ENCODE measurements around the gene KIAA1217.

DNA sequence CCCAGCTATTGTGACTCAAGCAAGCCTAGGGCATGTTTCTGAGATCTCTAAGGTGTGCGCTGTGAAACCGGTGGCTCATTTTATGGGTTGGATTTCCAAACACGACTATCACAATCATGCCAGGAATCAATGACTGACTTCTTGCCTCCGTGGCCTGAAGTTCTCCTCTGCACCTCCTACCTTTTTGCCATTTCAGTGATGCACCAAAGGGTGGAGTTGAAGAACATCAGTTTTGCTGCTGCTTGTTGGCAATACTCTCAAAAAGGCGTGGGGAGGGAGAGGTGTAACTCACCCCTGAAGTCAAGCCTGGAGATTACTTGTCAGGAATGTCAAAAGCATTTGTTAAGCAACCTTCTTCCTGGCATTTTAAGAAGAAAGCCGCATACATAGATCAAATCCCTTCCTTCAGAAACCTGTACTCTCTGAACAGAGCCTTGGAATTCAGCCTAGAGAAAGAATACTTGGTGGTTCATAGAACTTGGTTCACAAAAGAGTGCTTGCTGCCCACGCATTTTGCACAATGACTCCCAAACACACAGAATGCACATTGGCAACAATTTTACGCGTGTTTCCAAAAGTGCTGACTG lies 41.0 kb downstream of the KIAA1217 start:
- no peak for TF ChIP-seq ZNF302 (CRISPR knock-in tag; IDR thresholded peaks at IDR 0.05)
- TF ChIP-seq NFE2L2 (conservative IDR thresholded peaks at IDR 0.05; ENCODE audit: low read length), result no peak
- no peak for TF ChIP-seq EP300 (IDR thresholded peaks at IDR 0.05)
- TF ChIP-seq, protein P1, sequence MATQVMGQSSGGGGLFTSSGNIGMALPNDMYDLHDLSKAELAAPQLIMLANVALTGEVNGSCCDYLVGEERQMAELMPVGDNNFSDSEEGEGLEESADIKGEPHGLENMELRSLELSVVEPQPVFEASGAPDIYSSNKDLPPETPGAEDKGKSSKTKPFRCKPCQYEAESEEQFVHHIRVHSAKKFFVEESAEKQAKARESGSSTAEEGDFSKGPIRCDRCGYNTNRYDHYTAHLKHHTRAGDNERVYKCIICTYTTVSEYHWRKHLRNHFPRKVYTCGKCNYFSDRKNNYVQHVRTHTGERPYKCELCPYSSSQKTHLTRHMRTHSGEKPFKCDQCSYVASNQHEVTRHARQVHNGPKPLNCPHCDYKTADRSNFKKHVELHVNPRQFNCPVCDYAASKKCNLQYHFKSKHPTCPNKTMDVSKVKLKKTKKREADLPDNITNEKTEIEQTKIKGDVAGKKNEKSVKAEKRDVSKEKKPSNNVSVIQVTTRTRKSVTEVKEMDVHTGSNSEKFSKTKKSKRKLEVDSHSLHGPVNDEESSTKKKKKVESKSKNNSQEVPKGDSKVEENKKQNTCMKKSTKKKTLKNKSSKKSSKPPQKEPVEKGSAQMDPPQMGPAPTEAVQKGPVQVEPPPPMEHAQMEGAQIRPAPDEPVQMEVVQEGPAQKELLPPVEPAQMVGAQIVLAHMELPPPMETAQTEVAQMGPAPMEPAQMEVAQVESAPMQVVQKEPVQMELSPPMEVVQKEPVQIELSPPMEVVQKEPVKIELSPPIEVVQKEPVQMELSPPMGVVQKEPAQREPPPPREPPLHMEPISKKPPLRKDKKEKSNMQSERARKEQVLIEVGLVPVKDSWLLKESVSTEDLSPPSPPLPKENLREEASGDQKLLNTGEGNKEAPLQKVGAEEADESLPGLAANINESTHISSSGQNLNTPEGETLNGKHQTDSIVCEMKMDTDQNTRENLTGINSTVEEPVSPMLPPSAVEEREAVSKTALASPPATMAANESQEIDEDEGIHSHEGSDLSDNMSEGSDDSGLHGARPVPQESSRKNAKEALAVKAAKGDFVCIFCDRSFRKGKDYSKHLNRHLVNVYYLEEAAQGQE (IDR thresholded peaks at IDR 0.05), result no peak
- TF ChIP-seq, protein P2, sequence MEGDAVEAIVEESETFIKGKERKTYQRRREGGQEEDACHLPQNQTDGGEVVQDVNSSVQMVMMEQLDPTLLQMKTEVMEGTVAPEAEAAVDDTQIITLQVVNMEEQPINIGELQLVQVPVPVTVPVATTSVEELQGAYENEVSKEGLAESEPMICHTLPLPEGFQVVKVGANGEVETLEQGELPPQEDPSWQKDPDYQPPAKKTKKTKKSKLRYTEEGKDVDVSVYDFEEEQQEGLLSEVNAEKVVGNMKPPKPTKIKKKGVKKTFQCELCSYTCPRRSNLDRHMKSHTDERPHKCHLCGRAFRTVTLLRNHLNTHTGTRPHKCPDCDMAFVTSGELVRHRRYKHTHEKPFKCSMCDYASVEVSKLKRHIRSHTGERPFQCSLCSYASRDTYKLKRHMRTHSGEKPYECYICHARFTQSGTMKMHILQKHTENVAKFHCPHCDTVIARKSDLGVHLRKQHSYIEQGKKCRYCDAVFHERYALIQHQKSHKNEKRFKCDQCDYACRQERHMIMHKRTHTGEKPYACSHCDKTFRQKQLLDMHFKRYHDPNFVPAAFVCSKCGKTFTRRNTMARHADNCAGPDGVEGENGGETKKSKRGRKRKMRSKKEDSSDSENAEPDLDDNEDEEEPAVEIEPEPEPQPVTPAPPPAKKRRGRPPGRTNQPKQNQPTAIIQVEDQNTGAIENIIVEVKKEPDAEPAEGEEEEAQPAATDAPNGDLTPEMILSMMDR (IDR thresholded peaks at IDR 0.05), result no peak
- TF ChIP-seq ESRRA (IDR thresholded peaks at IDR 0.05; ENCODE audit: borderline replicate concordance, low read length), result no peak
- no peak for TF ChIP-seq CEBPB (IDR thresholded peaks at IDR 0.05)
- TF ChIP-seq E2F6 (IDR thresholded peaks at IDR 0.05; ENCODE audit: borderline replicate concordance, low read depth), result no peak
- no peak for TF ChIP-seq POLR2AphosphoS2 (conservative IDR thresholded peaks at IDR 0.05; ENCODE audit: low read length)
- no peak for TF ChIP-seq POLR2A (IDR thresholded peaks at IDR 0.05; ENCODE audit: low read length)
- TF ChIP-seq TP53 (CRISPR knock-in tag; IDR thresholded peaks at IDR 0.05), result no peak
